HepG2 (cell line): ENCODE measurements around the gene MORN5. TPM values are rescaled to one million over a fixed set of nuclear protein-coding genes. Genes with fewer than 3 reads are reported as not detected.

Source experiments
- ATAC-seq: fragments of 200-7000 bp; cut with Tn5 transposase; 3 replicates; pipeline ENCODE4 v1.9.1; 2020; ENCODE audit warnings: mild to moderate bottlenecking, moderate library complexity
- BruUV-seq: library from RNA; stranded (reverse); fragments of 400-500 nt; replicated peaks from 2 replicates; lab custom pipeline; 2021; lab: Mats Ljungman, UMichigan
- CTCF ChIA-PET: fragments of 300-600 bp; formaldehyde crosslinking; extraction: SDS; loops from one replicate; lab custom pipeline; 2021; ENCODE audit warnings: low total read pairs, inconsistent platforms, low intra/inter-chr PET ratio; lab: Yijun Ruan, JAX
- POLR2A ChIA-PET: fragments of 350-600 bp; sonication (Branson Sonifier 250); formaldehyde crosslinking; loops from one replicate; lab custom pipeline; 2020; ENCODE audit warnings: antibody characterized with exemption, inconsistent platforms; lab: Yijun Ruan, JAX
- DNase-seq: peaks from one replicate; pipeline ENCODE4 v3.0.0-alpha.2; 2015; ENCODE audit warnings: low spot score
- FAIRE-seq: peaks from 3 replicates; lab custom pipeline; 2011; peaks lifted over from hg19 to GRCh38; lab: Jason Lieb, UNC
- H2AFZ ChIP-seq: one replicate; pipeline ENCODE4 v1.6.1; 2011; ENCODE audit warnings: low read length, inconsistent platforms
- H3K27ac ChIP-seq: fragments of 300-600 bp; 3 replicates; pipeline ENCODE4 v1.8.0; 2011; ENCODE audit warnings: mixed run types, mild to moderate bottlenecking, mixed read lengths, low read length, inconsistent platforms; ENCODE audit not compliant: insufficient read depth; ENCODE audit errors: extremely low read length
- H3K27me3 ChIP-seq, 2 experiments: fragments of 200-600 bp in 1 of 2; 2 replicates in 1 of 2; 3 replicates in 1 of 2; pipeline versions ENCODE4 v1.6.0 to v1.8.0; 2011; ENCODE audit warnings: low read length in 2 of 2, mild to moderate bottlenecking in 2 of 2, moderate library complexity in 2 of 2, inconsistent platforms in 1 of 2; ENCODE audit not compliant: insufficient read depth in 2 of 2, control insufficient read depth in 1 of 2
- H3K36me3 ChIP-seq, 2 experiments: fragments of 200-600 bp in 1 of 2; replicated peaks in 1 of 2; 2 replicates in 1 of 2; 3 replicates in 1 of 2; pipeline versions ENCODE4 v1.5.1 to v1.8.0; 2011; ENCODE audit warnings: low read length in 2 of 2, inconsistent platforms in 1 of 2; ENCODE audit not compliant: insufficient read depth in 2 of 2, control insufficient read depth in 1 of 2
- H3K4me1 ChIP-seq: 2 replicates; pipeline ENCODE4 v1.5.1; 2012; ENCODE audit warnings: low read length, inconsistent platforms; ENCODE audit not compliant: insufficient read depth
- H3K4me2 ChIP-seq: 2 replicates; pipeline ENCODE4 v1.6.0; 2011; ENCODE audit warnings: low read depth, low read length, inconsistent platforms
- H3K4me3 ChIP-seq, 3 experiments: fragments of 200-600 bp in 1 of 3; sonication (generic), shearing (Covaris generic) in 1 of 3; replicated peaks in 1 of 3; 2 replicates each; pipeline ENCODE4 v1.5.1; 2011 to 2016; ENCODE audit warnings: low read length in 3 of 3, inconsistent platforms in 2 of 3, low read depth in 2 of 3, mild to moderate bottlenecking in 2 of 3, control low read depth in 1 of 3, mixed read lengths in 1 of 3; ENCODE audit not compliant: insufficient read depth in 1 of 3
- H3K79me2 ChIP-seq: one replicate; pipeline ENCODE4 v1.6.1; 2011; ENCODE audit warnings: low read length, inconsistent platforms; ENCODE audit not compliant: insufficient read depth
- H3K9ac ChIP-seq: 2 replicates; pipeline ENCODE4 v1.6.0; 2011; ENCODE audit warnings: mild to moderate bottlenecking, low read depth, low read length, inconsistent platforms; ENCODE audit not compliant: insufficient read depth
- H3K9me3 ChIP-seq: 2 replicates; pipeline ENCODE4 v1.5.1; 2012; ENCODE audit warnings: mild to moderate bottlenecking, low read length
- H4K20me1 ChIP-seq: 2 replicates; pipeline ENCODE4 v1.6.0; 2011; ENCODE audit warnings: inconsistent platforms, mild to moderate bottlenecking, low read length, moderate library complexity; ENCODE audit not compliant: insufficient read depth
- FOXC1 ChIP-seq: sonication (generic); formaldehyde crosslinking; IDR thresholded peaks from 2 replicates; pipeline ENCODE4 v1.8.0; 2022; ENCODE audit warnings: mild to moderate bottlenecking, missing genetic modification reagents, borderline replicate concordance
- KLF11 ChIP-seq: IDR thresholded peaks from 2 replicates; pipeline ENCODE4 v1.6.1; 2016; ENCODE audit warnings: missing compliant biosample characterization
- ZNF253 ChIP-seq: sonication (generic); formaldehyde crosslinking; IDR thresholded peaks from 2 replicates; pipeline ENCODE4 v1.8.0; 2022; ENCODE audit warnings: mild to moderate bottlenecking, missing genetic modification reagents, borderline replicate concordance
- ZNF430 ChIP-seq: sonication (generic); formaldehyde crosslinking; IDR thresholded peaks from 2 replicates; pipeline ENCODE4 v1.9.0; 2021; ENCODE audit warnings: mild to moderate bottlenecking, missing genetic modification reagents
- ZNF652 ChIP-seq: IDR thresholded peaks from 2 replicates; pipeline ENCODE4 v1.6.1; 2016; ENCODE audit warnings: low read depth, borderline replicate concordance
- ZNF703 ChIP-seq: sonication (generic); formaldehyde crosslinking; IDR thresholded peaks from 2 replicates; pipeline ENCODE4 v1.5.1; 2020; ENCODE audit warnings: missing genetic modification reagents, mild to moderate bottlenecking, moderate library complexity, borderline replicate concordance
- WGBS: methylation state at CpG from one replicate; pipeline ENCODE4 v1.1.6; 2017; ENCODE audit warnings: low lambda C conversion rate; 5-methylcytosine and 5-hydroxymethylcytosine counted together
- in situ Hi-C: cut with HindIII; loops from 2 replicates; pipeline ENCODE4 v1.10.0; 2017; ENCODE audit warnings: low pct_unique_long_range_greater_than_20kb; ENCODE audit not compliant: extremely low pct_ligation_motif_present
- intact Hi-C: fragments of 100-400 bp; cut with micrococcal nuclease; formaldehyde crosslinking; loops from one replicate; pipeline ENCODE4 v1.10.0; 2022; ENCODE audit not compliant: unreplicated experiment
- polyA plus RNA-seq, 8 experiments: library from polyadenylated mRNA; depleted of rRNA in 3 of 8; stranded (reverse) in 7 of 8; unstranded in 1 of 8; fragments of >200 nt; fragmentation: Illumina TruSeq in 4 of 8; extraction: Trizol in 4 of 8; gene quantifications; 2 replicates each; pipeline versions ENCODE4 v1.2.1 to v1.2.3, GENCODE V29; 2011 to 2016; ENCODE audit warnings: low read depth in 4 of 8, missing spikeins in 1 of 8, mixed read lengths in 1 of 8; ENCODE audit not compliant: insufficient read depth in 1 of 8
- total RNA-seq, 5 experiments: library from RNA; depleted of rRNA; stranded (reverse); fragments of >200 nt; fragmentation: Illumina TruSeq; extraction: Trizol; gene quantifications; 2 replicates each; pipeline ENCODE4 v1.2.3, GENCODE V29; 2016; ENCODE audit warnings: low read depth in 1 of 5
- TF ChIP-seq, protein P1 (sequence below): IDR thresholded peaks from 2 replicates; pipeline ENCODE4 v1.6.1; 2012; ENCODE audit warnings: inconsistent platforms
- TF ChIP-seq, protein P2 (sequence below): sonication (generic); formaldehyde crosslinking; IDR thresholded peaks from 2 replicates; pipeline ENCODE4 v1.5.1; 2020; ENCODE audit warnings: missing genetic modification reagents, mild to moderate bottlenecking, borderline replicate concordance
- TF ChIP-seq, protein P3 (sequence below): sonication (generic); formaldehyde crosslinking; IDR thresholded peaks from 2 replicates; pipeline ENCODE4 v1.4.0; 2020; ENCODE audit warnings: mild to moderate bottlenecking, missing genetic modification reagents, borderline replicate concordance
- TF ChIP-seq, protein P4 (sequence below): sonication (generic); formaldehyde crosslinking; IDR thresholded peaks from 2 replicates; pipeline ENCODE4 v1.4.0; 2020; ENCODE audit warnings: missing genetic modification reagents, borderline replicate concordance

Gene MORN5
- total and polyA plus RNA-seq, 2 of the 13 experiments (the other 11 are each of a cell fraction or from before 2014, with no cell fraction given), result not detected

DNA sequence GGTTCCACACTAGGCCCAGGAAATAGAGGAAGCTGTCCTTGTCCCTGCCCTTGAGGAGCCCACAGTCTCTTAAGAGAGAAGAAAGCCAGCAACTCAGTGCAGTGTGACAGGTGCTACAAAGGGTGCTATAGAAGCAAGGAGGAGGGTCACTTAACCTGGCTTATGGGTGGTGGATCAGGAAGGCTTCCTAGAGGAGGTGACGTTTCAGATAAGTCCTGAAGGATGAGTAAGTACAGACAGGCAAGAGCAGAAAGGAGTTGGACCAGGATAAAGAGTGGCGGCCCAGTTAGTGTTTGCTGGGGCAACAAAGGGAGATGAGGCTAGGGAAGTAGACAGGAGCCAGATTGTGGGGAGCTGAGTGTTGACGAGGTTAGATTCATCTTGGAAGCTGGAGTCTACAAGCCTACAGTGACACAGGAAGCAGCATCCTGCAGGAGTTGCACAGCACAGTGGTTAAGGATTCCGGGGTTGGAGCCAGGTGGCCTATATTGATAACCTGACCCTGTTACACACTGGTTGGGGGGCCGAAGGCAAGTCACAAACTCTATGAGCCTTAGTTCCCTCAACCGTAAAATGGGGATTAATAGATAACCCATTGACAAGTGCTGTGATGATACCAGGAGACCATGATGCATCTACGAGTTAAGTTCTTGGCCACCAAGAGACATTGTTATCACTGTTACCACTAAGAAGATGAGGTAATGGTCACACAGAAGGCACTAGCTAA is 74.5 kb downstream of the MORN5 start:
- no peak for TF ChIP-seq ZNF703 (CRISPR knock-in tag)
- TF ChIP-seq, protein P1, sequence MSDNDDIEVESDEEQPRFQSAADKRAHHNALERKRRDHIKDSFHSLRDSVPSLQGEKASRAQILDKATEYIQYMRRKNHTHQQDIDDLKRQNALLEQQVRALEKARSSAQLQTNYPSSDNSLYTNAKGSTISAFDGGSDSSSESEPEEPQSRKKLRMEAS, result no peak
- TF ChIP-seq, protein P2, sequence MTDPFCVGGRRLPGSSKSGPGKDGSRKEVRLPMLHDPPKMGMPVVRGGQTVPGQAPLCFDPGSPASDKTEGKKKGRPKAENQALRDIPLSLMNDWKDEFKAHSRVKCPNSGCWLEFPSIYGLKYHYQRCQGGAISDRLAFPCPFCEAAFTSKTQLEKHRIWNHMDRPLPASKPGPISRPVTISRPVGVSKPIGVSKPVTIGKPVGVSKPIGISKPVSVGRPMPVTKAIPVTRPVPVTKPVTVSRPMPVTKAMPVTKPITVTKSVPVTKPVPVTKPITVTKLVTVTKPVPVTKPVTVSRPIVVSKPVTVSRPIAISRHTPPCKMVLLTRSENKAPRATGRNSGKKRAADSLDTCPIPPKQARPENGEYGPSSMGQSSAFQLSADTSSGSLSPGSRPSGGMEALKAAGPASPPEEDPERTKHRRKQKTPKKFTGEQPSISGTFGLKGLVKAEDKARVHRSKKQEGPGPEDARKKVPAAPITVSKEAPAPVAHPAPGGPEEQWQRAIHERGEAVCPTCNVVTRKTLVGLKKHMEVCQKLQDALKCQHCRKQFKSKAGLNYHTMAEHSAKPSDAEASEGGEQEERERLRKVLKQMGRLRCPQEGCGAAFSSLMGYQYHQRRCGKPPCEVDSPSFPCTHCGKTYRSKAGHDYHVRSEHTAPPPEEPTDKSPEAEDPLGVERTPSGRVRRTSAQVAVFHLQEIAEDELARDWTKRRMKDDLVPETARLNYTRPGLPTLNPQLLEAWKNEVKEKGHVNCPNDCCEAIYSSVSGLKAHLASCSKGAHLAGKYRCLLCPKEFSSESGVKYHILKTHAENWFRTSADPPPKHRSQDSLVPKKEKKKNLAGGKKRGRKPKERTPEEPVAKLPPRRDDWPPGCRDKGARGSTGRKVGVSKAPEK (CRISPR knock-in tag), result no peak
- no peak for TF ChIP-seq ZNF430 (CRISPR knock-in tag)
- TF ChIP-seq KLF11 (CRISPR knock-in tag), result no peak
- TF ChIP-seq, protein P3, sequence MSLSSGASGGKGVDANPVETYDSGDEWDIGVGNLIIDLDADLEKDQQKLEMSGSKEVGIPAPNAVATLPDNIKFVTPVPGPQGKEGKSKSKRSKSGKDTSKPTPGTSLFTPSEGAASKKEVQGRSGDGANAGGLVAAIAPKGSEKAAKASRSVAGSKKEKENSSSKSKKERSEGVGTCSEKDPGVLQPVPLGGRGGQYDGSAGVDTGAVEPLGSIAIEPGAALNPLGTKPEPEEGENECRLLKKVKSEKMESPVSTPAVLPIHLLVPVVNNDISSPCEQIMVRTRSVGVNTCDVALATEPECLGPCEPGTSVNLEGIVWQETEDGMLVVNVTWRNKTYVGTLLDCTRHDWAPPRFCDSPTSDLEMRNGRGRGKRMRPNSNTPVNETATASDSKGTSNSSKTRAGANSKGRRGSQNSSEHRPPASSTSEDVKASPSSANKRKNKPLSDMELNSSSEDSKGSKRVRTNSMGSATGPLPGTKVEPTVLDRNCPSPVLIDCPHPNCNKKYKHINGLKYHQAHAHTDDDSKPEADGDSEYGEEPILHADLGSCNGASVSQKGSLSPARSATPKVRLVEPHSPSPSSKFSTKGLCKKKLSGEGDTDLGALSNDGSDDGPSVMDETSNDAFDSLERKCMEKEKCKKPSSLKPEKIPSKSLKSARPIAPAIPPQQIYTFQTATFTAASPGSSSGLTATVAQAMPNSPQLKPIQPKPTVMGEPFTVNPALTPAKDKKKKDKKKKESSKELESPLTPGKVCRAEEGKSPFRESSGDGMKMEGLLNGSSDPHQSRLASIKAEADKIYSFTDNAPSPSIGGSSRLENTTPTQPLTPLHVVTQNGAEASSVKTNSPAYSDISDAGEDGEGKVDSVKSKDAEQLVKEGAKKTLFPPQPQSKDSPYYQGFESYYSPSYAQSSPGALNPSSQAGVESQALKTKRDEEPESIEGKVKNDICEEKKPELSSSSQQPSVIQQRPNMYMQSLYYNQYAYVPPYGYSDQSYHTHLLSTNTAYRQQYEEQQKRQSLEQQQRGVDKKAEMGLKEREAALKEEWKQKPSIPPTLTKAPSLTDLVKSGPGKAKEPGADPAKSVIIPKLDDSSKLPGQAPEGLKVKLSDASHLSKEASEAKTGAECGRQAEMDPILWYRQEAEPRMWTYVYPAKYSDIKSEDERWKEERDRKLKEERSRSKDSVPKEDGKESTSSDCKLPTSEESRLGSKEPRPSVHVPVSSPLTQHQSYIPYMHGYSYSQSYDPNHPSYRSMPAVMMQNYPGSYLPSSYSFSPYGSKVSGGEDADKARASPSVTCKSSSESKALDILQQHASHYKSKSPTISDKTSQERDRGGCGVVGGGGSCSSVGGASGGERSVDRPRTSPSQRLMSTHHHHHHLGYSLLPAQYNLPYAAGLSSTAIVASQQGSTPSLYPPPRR (CRISPR knock-in tag), result no peak
- TF ChIP-seq FOXC1 (CRISPR knock-in tag), result no peak
- TF ChIP-seq ZNF253 (CRISPR knock-in tag), result no peak
- TF ChIP-seq, protein P4, sequence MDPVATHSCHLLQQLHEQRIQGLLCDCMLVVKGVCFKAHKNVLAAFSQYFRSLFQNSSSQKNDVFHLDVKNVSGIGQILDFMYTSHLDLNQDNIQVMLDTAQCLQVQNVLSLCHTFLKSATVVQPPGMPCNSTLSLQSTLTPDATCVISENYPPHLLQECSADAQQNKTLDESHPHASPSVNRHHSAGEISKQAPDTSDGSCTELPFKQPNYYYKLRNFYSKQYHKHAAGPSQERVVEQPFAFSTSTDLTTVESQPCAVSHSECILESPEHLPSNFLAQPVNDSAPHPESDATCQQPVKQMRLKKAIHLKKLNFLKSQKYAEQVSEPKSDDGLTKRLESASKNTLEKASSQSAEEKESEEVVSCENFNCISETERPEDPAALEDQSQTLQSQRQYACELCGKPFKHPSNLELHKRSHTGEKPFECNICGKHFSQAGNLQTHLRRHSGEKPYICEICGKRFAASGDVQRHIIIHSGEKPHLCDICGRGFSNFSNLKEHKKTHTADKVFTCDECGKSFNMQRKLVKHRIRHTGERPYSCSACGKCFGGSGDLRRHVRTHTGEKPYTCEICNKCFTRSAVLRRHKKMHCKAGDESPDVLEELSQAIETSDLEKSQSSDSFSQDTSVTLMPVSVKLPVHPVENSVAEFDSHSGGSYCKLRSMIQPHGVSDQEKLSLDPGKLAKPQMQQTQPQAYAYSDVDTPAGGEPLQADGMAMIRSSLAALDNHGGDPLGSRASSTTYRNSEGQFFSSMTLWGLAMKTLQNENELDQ, result no peak
- TF ChIP-seq ZNF652 (CRISPR knock-in tag), result no peak
- Histone ChIP-seq H2AFZ (no peak overlapping the region), H4K20me1 (no peaks in the 10 kb centered on the region), H3K27ac (no peak overlapping the region), H3K36me3 (no peaks in the 10 kb centered on the region), H3K4me1 (peaks cover 2% of the 10 kb centered on the region; the same call in 1 of the 2 replicates), H3K9ac (no peak overlapping the region), H3K27me3 (peaks cover 8 to 47% of the 10 kb centered on the region in 2 experiments; a peak in 4 of 5 replicates), H3K79me2 (no peaks in the 10 kb centered on the region), H3K4me3 (no peak overlapping the region), H3K9me3 (no peaks in the 10 kb centered on the region), H3K4me2 (no peak overlapping the region)
- intact Hi-C loops, result no loop called here
- ChIA-PET CTCF (no interaction called here), POLR2A (interaction anchor here (0.8 kb wide), 1 partner anchor 31 kb away, joined by 3 read pairs; the partner anchor contains the start of genes MRRF and RBM18)
- no TSS peak for BruUV-seq
- ATAC-seq, result no peak
- FAIRE-seq, result no peak
- in situ Hi-C loops, result no loop called here
- DNase-seq, result no peak
- 18% methylated on average over 7 of the region's 7 CpGs for WGBS
